AG04450 (cell line): Measurements from ENCODE around the gene TACC3. TPM values are rescaled to one million over a fixed set of nuclear protein-coding genes. Genes with fewer than 3 reads are reported as not detected.

Experiments used
- CTCF ChIA-PET: fragments of 300-600, 350-600 bp; formaldehyde crosslinking; extraction: SDS; loops from one replicate; lab custom pipeline; 2022; ENCODE audit warnings: antibody characterized with exemption, inconsistent platforms; lab: Charles Lee
- POLR2A ChIA-PET: fragments of 350-600 bp; formaldehyde crosslinking; extraction: SDS; loops from one replicate; lab custom pipeline; 2021; ENCODE audit warnings: antibody characterized with exemption, inconsistent platforms; lab: Yijun Ruan, JAX
- DNase-seq: peaks from one replicate; pipeline ENCODE4 v3.0.0-alpha.2; 2011; ENCODE audit warnings: low read depth, low spot score
- H3K27ac ChIP-seq: one replicate; pipeline ENCODE4 v1.5.1; 2012; ENCODE audit warnings: low read depth, low read length, control low read depth
- H3K27me3 ChIP-seq: one replicate; pipeline ENCODE4 v1.6.0; 2012; ENCODE audit warnings: low read length; ENCODE audit not compliant: control insufficient read depth, insufficient read depth
- H3K4me3 ChIP-seq: 2 replicates; pipeline ENCODE4 v1.5.1; 2011; ENCODE audit warnings: mild to moderate bottlenecking, low read depth, low read length, control low read depth
- H3K9me3 ChIP-seq: 2 replicates; pipeline ENCODE4 v1.5.1; 2012; ENCODE audit warnings: low read length; ENCODE audit not compliant: control insufficient read depth, insufficient read depth
- polyA plus RNA-seq: library from polyadenylated mRNA; depleted of rRNA; stranded (reverse); fragments of >200 nt; gene quantifications from 2 replicates; pipeline ENCODE4 v1.2.3, GENCODE V29; 2011
- TF ChIP-seq, protein P1 (sequence below): IDR thresholded peaks from 2 replicates; pipeline ENCODE4 v1.5.1; 2011; ENCODE audit warnings: low read depth, low read length, control low read depth, inconsistent platforms

Gene TACC3
- polyA plus RNA-seq, 1 experiment: 8.5 TPM

DNA sequence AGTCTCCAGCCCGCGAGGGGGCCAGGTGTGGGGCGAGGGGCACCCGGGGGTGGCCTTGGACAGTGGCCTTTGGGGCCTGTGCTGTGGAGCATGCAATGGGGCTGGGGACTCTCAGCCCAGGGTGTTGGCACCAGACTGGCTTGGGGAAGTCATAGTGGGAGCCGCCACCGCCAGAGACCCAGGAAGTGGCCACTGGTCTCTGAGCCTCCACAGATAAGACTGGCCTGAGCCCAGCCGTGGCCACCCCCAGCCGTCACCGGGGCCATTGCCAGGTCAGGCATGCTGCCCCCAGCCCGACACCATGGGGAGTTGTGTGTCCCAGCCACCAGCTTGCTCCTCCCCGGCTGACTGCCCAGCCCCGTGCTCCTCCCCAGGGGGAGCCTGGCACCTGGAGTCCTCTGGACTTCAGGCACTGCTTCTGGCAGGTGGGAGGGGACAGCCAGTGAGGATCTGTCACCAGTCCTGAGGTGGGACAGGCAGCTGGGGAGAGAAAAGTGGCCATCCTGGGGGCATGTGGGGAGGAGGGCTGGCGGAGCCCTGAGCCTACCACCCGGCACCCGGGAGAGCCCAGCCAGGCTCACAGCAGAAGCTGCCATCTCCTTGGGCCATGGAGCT, 32.5 kb downstream of the TACC3 start:
- CTCF ChIA-PET: no interaction called here

DNA sequence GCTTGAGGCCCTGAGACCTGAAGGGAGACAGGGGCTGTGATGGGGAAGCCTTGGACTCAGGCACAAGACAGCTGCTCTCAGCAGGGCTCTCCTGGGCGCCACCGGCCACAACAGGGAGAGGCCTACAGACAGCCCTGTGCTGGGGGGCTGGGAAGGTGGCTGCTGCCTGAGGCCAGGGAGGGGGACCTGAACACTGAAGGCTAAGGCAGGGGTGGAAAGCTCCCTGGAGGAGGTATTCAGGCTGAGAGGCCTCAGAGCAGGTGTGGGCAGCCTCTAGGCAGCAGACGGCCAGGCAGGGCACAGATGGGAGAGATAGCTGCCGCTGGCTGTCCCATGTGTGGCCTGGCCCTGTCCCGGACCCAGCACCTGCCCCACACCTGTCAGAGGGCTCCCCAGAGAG, 33.0 kb downstream of the TACC3 start:
- no peak overlapping the region for H3K27ac ChIP-seq
- CTCF ChIA-PET: no interaction called here

More for the DNA sequence above, 32.5 kb downstream of the TACC3 start:
- H3K27ac ChIP-seq: no peak overlapping the region
- TF ChIP-seq, protein P1, sequence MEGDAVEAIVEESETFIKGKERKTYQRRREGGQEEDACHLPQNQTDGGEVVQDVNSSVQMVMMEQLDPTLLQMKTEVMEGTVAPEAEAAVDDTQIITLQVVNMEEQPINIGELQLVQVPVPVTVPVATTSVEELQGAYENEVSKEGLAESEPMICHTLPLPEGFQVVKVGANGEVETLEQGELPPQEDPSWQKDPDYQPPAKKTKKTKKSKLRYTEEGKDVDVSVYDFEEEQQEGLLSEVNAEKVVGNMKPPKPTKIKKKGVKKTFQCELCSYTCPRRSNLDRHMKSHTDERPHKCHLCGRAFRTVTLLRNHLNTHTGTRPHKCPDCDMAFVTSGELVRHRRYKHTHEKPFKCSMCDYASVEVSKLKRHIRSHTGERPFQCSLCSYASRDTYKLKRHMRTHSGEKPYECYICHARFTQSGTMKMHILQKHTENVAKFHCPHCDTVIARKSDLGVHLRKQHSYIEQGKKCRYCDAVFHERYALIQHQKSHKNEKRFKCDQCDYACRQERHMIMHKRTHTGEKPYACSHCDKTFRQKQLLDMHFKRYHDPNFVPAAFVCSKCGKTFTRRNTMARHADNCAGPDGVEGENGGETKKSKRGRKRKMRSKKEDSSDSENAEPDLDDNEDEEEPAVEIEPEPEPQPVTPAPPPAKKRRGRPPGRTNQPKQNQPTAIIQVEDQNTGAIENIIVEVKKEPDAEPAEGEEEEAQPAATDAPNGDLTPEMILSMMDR: no peak
- H3K9me3 ChIP-seq: no peaks in the 10 kb centered on the region
- H3K27me3 ChIP-seq: no peaks in the 10 kb centered on the region
- no peak for DNase-seq
- no peak overlapping the region for H3K4me3 ChIP-seq
- POLR2A ChIA-PET: no interaction called here

DNA sequence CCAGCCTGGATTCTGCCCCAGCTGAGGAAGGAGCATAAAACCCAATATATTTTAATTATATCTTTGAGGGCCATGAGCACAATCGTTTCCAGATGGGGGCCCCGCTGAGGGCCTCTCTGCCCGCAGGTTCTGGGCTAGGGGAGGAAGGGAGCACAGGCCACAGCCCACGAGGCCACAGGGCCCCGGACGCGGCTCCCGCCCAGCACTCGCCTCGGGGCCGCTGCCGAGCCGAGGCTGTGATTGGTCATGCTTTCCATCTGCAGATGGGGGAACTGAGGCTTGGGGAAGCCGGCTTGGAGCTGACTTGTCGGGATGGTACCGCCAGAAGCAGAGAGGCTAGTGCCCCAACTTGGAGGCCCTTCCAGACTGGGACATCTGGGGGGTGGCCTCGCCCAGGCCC, 34.0 kb downstream of the TACC3 start:
- Histone ChIP-seq H3K9me3 (no peaks in the 10 kb centered on the region; the same call in 1 of the 2 replicates), H3K4me3 (no peak overlapping the region), H3K27me3 (no peaks in the 10 kb centered on the region), H3K27ac (no peak overlapping the region)
- DNase-seq: no peak
- ChIA-PET CTCF (interaction anchor here (0.9 kb wide), 1 partner anchor 10 kb away, joined by 8 read pairs; no protein-coding TSS in a partner anchor), POLR2A (no interaction called here)
- TF ChIP-seq, protein P1: no peak

More for the DNA sequence above, 33.0 kb downstream of the TACC3 start:
- TF ChIP-seq, protein P1: no peak
- H3K9me3 ChIP-seq: no peaks in the 10 kb centered on the region
- DNase-seq: no peak
- H3K4me3 ChIP-seq: no peak overlapping the region
- POLR2A ChIA-PET: interaction anchor here (0.5 kb wide), 1 partner anchor 155 kb away, joined by 3 read pairs; no protein-coding TSS in a partner anchor
- no peaks in the 10 kb centered on the region for H3K27me3 ChIP-seq

DNA sequence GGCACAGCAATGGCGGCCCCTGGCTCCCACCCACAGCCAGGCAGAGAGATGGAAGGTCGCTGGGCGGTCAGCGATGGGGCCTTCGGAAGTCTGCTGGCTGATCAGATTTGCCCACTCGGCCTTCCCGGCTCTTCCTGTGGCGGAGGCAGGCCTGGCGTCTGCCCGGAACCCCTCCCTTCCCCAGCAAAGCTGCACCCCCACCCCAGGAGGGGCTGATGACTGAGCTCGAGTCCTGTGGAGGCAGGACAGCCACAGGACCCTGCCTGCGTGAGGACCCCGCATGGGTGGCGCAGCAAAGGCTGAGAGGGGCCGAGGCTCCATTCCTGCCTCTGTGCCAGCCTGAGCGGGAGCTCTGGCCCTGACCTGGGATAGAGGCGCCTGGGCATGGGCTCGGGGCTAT, 34.8 kb downstream of the TACC3 start:
- H3K4me3 ChIP-seq: no peak overlapping the region
- ChIA-PET CTCF (interaction anchor here (0.9 kb wide), 1 partner anchor 11 kb away, joined by 8 read pairs; no protein-coding TSS in a partner anchor), POLR2A (no interaction called here)
- TF ChIP-seq, protein P1: no peak
- no peak for DNase-seq
- no peaks in the 10 kb centered on the region; the same call in 1 of the 2 replicates for H3K9me3 ChIP-seq
- H3K27me3 ChIP-seq: no peaks in the 10 kb centered on the region
- no peak overlapping the region for H3K27ac ChIP-seq
